ENCODE measurements around the gene KLF2.

KLF2 gene

GRCh38 chr19:16319481-16319880 is 5.1 kb upstream of the KLF2 start:
- H3K4ac ChIP-seq (ENCODE audit: low read depth in 1 of 2, low read length in 2 of 2), result no peak overlapping the region
- no peak overlapping the region for H3K27ac ChIP-seq (ENCODE audit: low read length, poor library complexity, severe bottlenecking)
- no peak overlapping the region for H4K91ac ChIP-seq (ENCODE audit: low read length)
- H3K4me1 ChIP-seq (ENCODE audit: control insufficient read depth, insufficient read depth, low read depth, low read length), result peaks cover 16% of the 10 kb centered on the region
- no peak overlapping the region for H3K4me3 ChIP-seq (ENCODE audit: insufficient read depth in 1 of 2, low read depth in 1 of 2, low read length in 2 of 2)
- H3K23ac ChIP-seq (ENCODE audit: low read length in 2 of 2), result no peak overlapping the region
- H3K14ac ChIP-seq (ENCODE audit: low read length in 2 of 2), result no peak overlapping the region
- no peak overlapping the region for H2BK120ac ChIP-seq (ENCODE audit: low read depth, low read length)
- H3K36me3 ChIP-seq (ENCODE audit: control insufficient read depth in 1 of 2, insufficient read depth in 2 of 2, low read depth in 1 of 2, low read length in 2 of 2), result no peaks in the 10 kb centered on the region
- DNase-seq, result peak; percentile 43
- H3K9ac ChIP-seq (ENCODE audit: low read length), result no peak overlapping the region
- no peak overlapping the region for H4K8ac ChIP-seq (ENCODE audit: low read length)
- H3K79me1 ChIP-seq (replicated peaks; ENCODE audit: low read length, poor library complexity, severe bottlenecking), result no peaks in the 10 kb centered on the region
- no peak overlapping the region for H3K18ac ChIP-seq (ENCODE audit: low read depth in 1 of 2, low read length in 2 of 2)
- no peaks in the 10 kb centered on the region for H3K9me3 ChIP-seq (ENCODE audit: control insufficient read depth, low read length)
- H2BK15ac ChIP-seq (ENCODE audit: low read depth, poor library complexity, severe bottlenecking), result no peak overlapping the region
- H2AFZ ChIP-seq (ENCODE audit: low read depth, low read length), result no peak overlapping the region
- H2AK5ac ChIP-seq (ENCODE audit: low read length, severe bottlenecking), result no peak overlapping the region
- peaks cover 3 to 5% of the 10 kb centered on the region in 2 experiments for H3K27me3 ChIP-seq (ENCODE audit: control insufficient read depth in 1 of 2, insufficient read depth in 1 of 2, low read length in 2 of 2)
- no peak overlapping the region for H2BK5ac ChIP-seq (ENCODE audit: low read depth, low read length, poor library complexity, severe bottlenecking)
- WGBS, result 65% methylated on average over 7 of the region's 7 CpGs
- no peak overlapping the region for H2BK12ac ChIP-seq (ENCODE audit: low read length in 2 of 2)
- no peak overlapping the region for H3K4me2 ChIP-seq (ENCODE audit: low read length, poor library complexity, severe bottlenecking)

- no peak overlapping the region for H3K4me2 ChIP-seq (ENCODE audit: low read length, poor library complexity, severe bottlenecking)
- H2BK15ac ChIP-seq (ENCODE audit: low read depth, poor library complexity, severe bottlenecking), result no peak overlapping the region
- no peak overlapping the region for H3K27ac ChIP-seq (ENCODE audit: low read length, poor library complexity, severe bottlenecking)
- no peak overlapping the region for H3K9ac ChIP-seq (ENCODE audit: low read length)
- no peak overlapping the region for H3K4me3 ChIP-seq (ENCODE audit: insufficient read depth in 1 of 2, low read depth in 1 of 2, low read length in 2 of 2)
- no peak overlapping the region for H2BK120ac ChIP-seq (ENCODE audit: low read depth, low read length)
- H3K27me3 ChIP-seq (ENCODE audit: control insufficient read depth in 1 of 2, insufficient read depth in 1 of 2, low read length in 2 of 2), result peaks cover 3 to 5% of the 10 kb centered on the region in 2 experiments
- H3K23ac ChIP-seq (ENCODE audit: low read length in 2 of 2), result no peak overlapping the region
- no peaks in the 10 kb centered on the region for H3K9me3 ChIP-seq (ENCODE audit: control insufficient read depth, low read length)
- no peaks in the 10 kb centered on the region for H3K79me1 ChIP-seq (replicated peaks; ENCODE audit: low read length, poor library complexity, severe bottlenecking)
- H2AFZ ChIP-seq (ENCODE audit: low read depth, low read length), result no peak overlapping the region
- no peak overlapping the region for H2AK5ac ChIP-seq (ENCODE audit: low read length, severe bottlenecking)
- H3K14ac ChIP-seq (ENCODE audit: low read length in 2 of 2), result no peak overlapping the region
- no peak overlapping the region for H3K4ac ChIP-seq (ENCODE audit: low read depth in 1 of 2, low read length in 2 of 2)
- WGBS, result 75% methylated on average over 1 of the region's 3 CpGs
- H3K18ac ChIP-seq (ENCODE audit: low read depth in 1 of 2, low read length in 2 of 2), result no peak overlapping the region
- H3K4me1 ChIP-seq (ENCODE audit: control insufficient read depth, insufficient read depth, low read depth, low read length), result peaks cover 24% of the 10 kb centered on the region
- H4K8ac ChIP-seq (ENCODE audit: low read length), result no peak overlapping the region
- no peaks in the 10 kb centered on the region for H3K36me3 ChIP-seq (ENCODE audit: control insufficient read depth in 1 of 2, insufficient read depth in 2 of 2, low read depth in 1 of 2, low read length in 2 of 2)
- H2BK5ac ChIP-seq (ENCODE audit: low read depth, low read length, poor library complexity, severe bottlenecking), result no peak overlapping the region
- no peak overlapping the region for H2BK12ac ChIP-seq (ENCODE audit: low read length in 2 of 2)
- no peak for DNase-seq
- no peak overlapping the region for H4K91ac ChIP-seq (ENCODE audit: low read length)
Observed at GRCh38 chr19:16320987-16321386, 3.6 kb upstream of the KLF2 start.

DNA sequence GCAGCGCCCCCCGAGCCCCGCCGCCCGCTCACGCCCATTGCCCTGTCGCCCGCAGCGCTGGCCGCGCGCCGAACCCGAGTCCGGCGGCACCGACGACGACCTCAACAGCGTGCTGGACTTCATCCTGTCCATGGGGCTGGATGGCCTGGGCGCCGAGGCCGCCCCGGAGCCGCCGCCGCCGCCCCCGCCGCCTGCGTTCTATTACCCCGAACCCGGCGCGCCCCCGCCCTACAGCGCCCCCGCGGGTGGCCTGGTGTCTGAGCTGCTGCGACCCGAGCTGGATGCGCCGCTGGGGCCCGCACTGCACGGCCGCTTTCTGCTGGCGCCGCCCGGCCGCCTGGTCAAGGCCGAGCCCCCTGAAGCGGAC is 518 bp downstream of the KLF2 start:
- 1% methylated on average over 16 of the region's 52 CpGs for WGBS
- Histone ChIP-seq H2BK5ac (ENCODE audit: low read depth, low read length, poor library complexity, severe bottlenecking) (no peak overlapping the region), H3K4me1 (ENCODE audit: control insufficient read depth, insufficient read depth, low read depth, low read length) (peaks cover 27% of the 10 kb centered on the region), H2BK120ac (ENCODE audit: low read depth, low read length) (peak overlapping the region; percentile 71), H4K91ac (ENCODE audit: low read length) (peak overlapping the region; percentile 43), H4K8ac (ENCODE audit: low read length) (peak overlapping the region; percentile 83), H3K14ac (ENCODE audit: low read length in 2 of 2) (peak overlapping the region in 1 of 2 experiments; percentile 79), H3K9me3 (ENCODE audit: control insufficient read depth, low read length) (no peaks in the 10 kb centered on the region), H3K27ac (ENCODE audit: low read length, poor library complexity, severe bottlenecking) (no peak overlapping the region), H2BK12ac (ENCODE audit: low read length in 2 of 2) (peak overlapping the region in 1 of 2 experiments; percentile 79), H2BK15ac (ENCODE audit: low read depth, poor library complexity, severe bottlenecking) (peak overlapping the region; percentile 44), H3K79me1 (replicated peaks; ENCODE audit: low read length, poor library complexity, severe bottlenecking) (peaks cover 3% of the 10 kb centered on the region), H3K4ac (ENCODE audit: low read depth in 1 of 2, low read length in 2 of 2) (peak overlapping the region; percentile 69 to 77), H3K4me3 (ENCODE audit: insufficient read depth in 1 of 2, low read depth in 1 of 2, low read length in 2 of 2) (peak overlapping the region; percentile 75 to 77), H2AK5ac (ENCODE audit: low read length, severe bottlenecking) (no peak overlapping the region), H3K18ac (ENCODE audit: low read depth in 1 of 2, low read length in 2 of 2) (peak overlapping the region; percentile 95 to 100), H3K4me2 (ENCODE audit: low read length, poor library complexity, severe bottlenecking) (peak overlapping the region; percentile 96), H3K27me3 (ENCODE audit: control insufficient read depth in 1 of 2, insufficient read depth in 1 of 2, low read length in 2 of 2) (peaks cover 0 to 5% of the 10 kb centered on the region in 2 experiments), H3K36me3 (ENCODE audit: control insufficient read depth in 1 of 2, insufficient read depth in 2 of 2, low read depth in 1 of 2, low read length in 2 of 2) (peaks cover 5 to 14% of the 10 kb centered on the region in 2 experiments), H3K23ac (ENCODE audit: low read length in 2 of 2) (peak overlapping the region; percentile 17 to 91), H2AFZ (ENCODE audit: low read depth, low read length) (peak overlapping the region; percentile 79), H3K9ac (ENCODE audit: low read length) (peak overlapping the region; percentile 78)
- peak; percentile 35 for DNase-seq

GRCh38 chr19:16325641-16326400 is 1.2 kb downstream of the KLF2 start:
- H3K4me3 ChIP-seq (ENCODE audit: insufficient read depth in 1 of 2, low read depth in 1 of 2, low read length in 2 of 2), result peak overlapping the region; percentile 54 to 78
- no peak overlapping the region for H3K27ac ChIP-seq (ENCODE audit: low read length, poor library complexity, severe bottlenecking)
- no peak overlapping the region for H2BK15ac ChIP-seq (ENCODE audit: low read depth, poor library complexity, severe bottlenecking)
- peak overlapping the region; percentile 86 for H3K4me2 ChIP-seq (ENCODE audit: low read length, poor library complexity, severe bottlenecking)
- peak overlapping the region in 1 of 2 experiments; percentile 95 for H3K18ac ChIP-seq (ENCODE audit: low read depth in 1 of 2, low read length in 2 of 2)
- H2BK12ac ChIP-seq (ENCODE audit: low read length in 2 of 2), result no peak overlapping the region
- peak overlapping the region; percentile 78 for H3K9ac ChIP-seq (ENCODE audit: low read length)
- DNase-seq, result no peak
- H4K91ac ChIP-seq (ENCODE audit: low read length), result no peak overlapping the region
- H3K27me3 ChIP-seq (ENCODE audit: control insufficient read depth in 1 of 2, insufficient read depth in 1 of 2, low read length in 2 of 2), result peaks cover 0 to 5% of the 10 kb centered on the region in 2 experiments
- H3K23ac ChIP-seq (ENCODE audit: low read length in 2 of 2), result no peak overlapping the region
- peak overlapping the region; percentile 83 for H4K8ac ChIP-seq (ENCODE audit: low read length)
- peak overlapping the region; percentile 37 for H2BK120ac ChIP-seq (ENCODE audit: low read depth, low read length)
- H2AK5ac ChIP-seq (ENCODE audit: low read length, severe bottlenecking), result no peak overlapping the region
- no peak overlapping the region for H2AFZ ChIP-seq (ENCODE audit: low read depth, low read length)
- H2BK5ac ChIP-seq (ENCODE audit: low read depth, low read length, poor library complexity, severe bottlenecking), result no peak overlapping the region
- H3K14ac ChIP-seq (ENCODE audit: low read length in 2 of 2), result peak overlapping the region in 1 of 2 experiments; percentile 6
- peak overlapping the region in 1 of 2 experiments; percentile 2 for H3K4ac ChIP-seq (ENCODE audit: low read depth in 1 of 2, low read length in 2 of 2)
- under 1% methylated on average over 56 of the region's 82 CpGs for WGBS
- H3K4me1 ChIP-seq (ENCODE audit: control insufficient read depth, insufficient read depth, low read depth, low read length), result peaks cover 30% of the 10 kb centered on the region
- no peaks in the 10 kb centered on the region for H3K9me3 ChIP-seq (ENCODE audit: control insufficient read depth, low read length)
- H3K36me3 ChIP-seq (ENCODE audit: control insufficient read depth in 1 of 2, insufficient read depth in 2 of 2, low read depth in 1 of 2, low read length in 2 of 2), result peaks cover 5 to 14% of the 10 kb centered on the region in 2 experiments
- H3K79me1 ChIP-seq (replicated peaks; ENCODE audit: low read length, poor library complexity, severe bottlenecking), result peaks cover 3% of the 10 kb centered on the region
